Measurements from ENCODE around the gene PREX1. TPM values are rescaled to one million over a fixed set of nuclear protein-coding genes. Genes with fewer than 3 reads are reported as not detected.

The PREX1 gene
- total and polyA plus RNA-seq, 2 donors (not counting 3 experiments of a cell fraction or from before 2014, with no cell fraction given) = 51.3 to 72.9 TPM

- no peak overlapping the region for H2AFZ ChIP-seq (ENCODE audit: low read depth, low read length)
- H3K27me3 ChIP-seq (ENCODE audit: control insufficient read depth in 2 of 2, insufficient read depth in 2 of 2, low read length in 2 of 2) = no peaks in the 10 kb centered on the region
- CTCF ChIA-PET = no interaction called here
- no peak overlapping the region for H3K4me3 ChIP-seq (replicated peaks in 1 of 3; ENCODE audit: insufficient read depth in 1 of 3, low read depth in 1 of 3, low read length in 3 of 3)
- DNase-seq (ENCODE audit: low read depth, low spot score) = no peak
- H3K9ac ChIP-seq (replicated peaks; ENCODE audit: extremely low read depth, insufficient read depth, low read length) = no peak overlapping the region
- BruUV-seq (replicated peaks) = no TSS peak
- H3K27ac ChIP-seq (ENCODE audit: insufficient read depth, low read depth, low read length) = no peak overlapping the region
- H3K9me1 ChIP-seq (replicated peaks; ENCODE audit: control insufficient read depth, extremely low read depth, insufficient read depth, low read length) = no peaks in the 10 kb centered on the region
- intact Hi-C loops (cut with micrococcal nuclease) = no loop called here
- no peaks in the 10 kb centered on the region for H3K79me2 ChIP-seq (ENCODE audit: control insufficient read depth, insufficient read depth, low read length)
- H3K36me3 ChIP-seq (ENCODE audit: control insufficient read depth in 2 of 2, extremely low read depth in 1 of 2, insufficient read depth in 2 of 2, low read length in 2 of 2) = peaks cover 19 to 67% of the 10 kb centered on the region in 2 experiments
- POLR2A ChIA-PET = no interaction called here
- dilution Hi-C loops (cut with MboI; ENCODE audit: extremely low pct_ligation_motif_present, low sequenced_read_pairs) = loop anchor here (25.0 kb wide), 1 partner anchor 261 kb away; the partner anchor contains the start of gene ARFGEF2
- H4K20me1 ChIP-seq (replicated peaks; ENCODE audit: control insufficient read depth, extremely low read depth, insufficient read depth, low read length) = no peaks in the 10 kb centered on the region
- no peak for FAIRE-seq
- TF ChIP-seq FOS (IDR thresholded peaks at IDR 0.05; ENCODE audit: borderline replicate concordance, insufficient read depth, low read length) (no peak), POLR2A (IDR thresholded peaks at IDR 0.05; ENCODE audit: low read depth, low read length) (no peak), GATA2 (IDR thresholded peaks at IDR 0.05; ENCODE audit: insufficient read depth, insufficient read length, low read depth, low read length) (no peak), JUN (IDR thresholded peaks at IDR 0.05; ENCODE audit: borderline replicate concordance, insufficient read depth, insufficient read length, low read depth) (no peak)
- TF ChIP-seq, protein P1, sequence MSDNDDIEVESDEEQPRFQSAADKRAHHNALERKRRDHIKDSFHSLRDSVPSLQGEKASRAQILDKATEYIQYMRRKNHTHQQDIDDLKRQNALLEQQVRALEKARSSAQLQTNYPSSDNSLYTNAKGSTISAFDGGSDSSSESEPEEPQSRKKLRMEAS (IDR thresholded peaks at IDR 0.05; ENCODE audit: insufficient read depth, insufficient read length) = no peak
- TF ChIP-seq, protein P2, sequence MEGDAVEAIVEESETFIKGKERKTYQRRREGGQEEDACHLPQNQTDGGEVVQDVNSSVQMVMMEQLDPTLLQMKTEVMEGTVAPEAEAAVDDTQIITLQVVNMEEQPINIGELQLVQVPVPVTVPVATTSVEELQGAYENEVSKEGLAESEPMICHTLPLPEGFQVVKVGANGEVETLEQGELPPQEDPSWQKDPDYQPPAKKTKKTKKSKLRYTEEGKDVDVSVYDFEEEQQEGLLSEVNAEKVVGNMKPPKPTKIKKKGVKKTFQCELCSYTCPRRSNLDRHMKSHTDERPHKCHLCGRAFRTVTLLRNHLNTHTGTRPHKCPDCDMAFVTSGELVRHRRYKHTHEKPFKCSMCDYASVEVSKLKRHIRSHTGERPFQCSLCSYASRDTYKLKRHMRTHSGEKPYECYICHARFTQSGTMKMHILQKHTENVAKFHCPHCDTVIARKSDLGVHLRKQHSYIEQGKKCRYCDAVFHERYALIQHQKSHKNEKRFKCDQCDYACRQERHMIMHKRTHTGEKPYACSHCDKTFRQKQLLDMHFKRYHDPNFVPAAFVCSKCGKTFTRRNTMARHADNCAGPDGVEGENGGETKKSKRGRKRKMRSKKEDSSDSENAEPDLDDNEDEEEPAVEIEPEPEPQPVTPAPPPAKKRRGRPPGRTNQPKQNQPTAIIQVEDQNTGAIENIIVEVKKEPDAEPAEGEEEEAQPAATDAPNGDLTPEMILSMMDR (IDR thresholded peaks at IDR 0.05; ENCODE audit: extremely low read depth in 1 of 2, insufficient read depth in 1 of 2, low read depth in 1 of 2, low read length in 2 of 2) = no peak
- H3K4me2 ChIP-seq (ENCODE audit: insufficient read depth, low read length) = no peak overlapping the region
- H3K4me1 ChIP-seq (ENCODE audit: control insufficient read depth, extremely low read depth, insufficient read depth, low read length) = no peaks in the 10 kb centered on the region
- no peaks in the 10 kb centered on the region for H3K9me3 ChIP-seq (replicated peaks; ENCODE audit: control insufficient read depth, insufficient read depth, low read length)
Measured at GRCh38 chr20:48651271-48651670, 176.5 kb downstream of the PREX1 start.
